Transverse colon (tissue), 4 donors: ENCODE data around the gene ASPG. TPM values are rescaled to one million over a fixed set of nuclear protein-coding genes. Genes with fewer than 3 reads are reported as not detected.

Experiments
- DNase-seq: peaks from one replicate; pipeline ENCODE4 v3.0.0-alpha.2; 2019
- H3K27ac ChIP-seq, 4 donors: fragments of 200-600 bp; sonication (generic); 2 replicates each; pipeline ENCODE4 v1.5.1; 2016 to 2018; ENCODE audit warnings: inconsistent platforms in 4 of 4
- H3K27me3 ChIP-seq: fragments of 200-600 bp; sonication (generic); 2 replicates; pipeline ENCODE4 v1.5.1; 2017; ENCODE audit warnings: inconsistent platforms
- H3K36me3 ChIP-seq, 4 donors: fragments of 200-600 bp; sonication (generic); 2 replicates each; pipeline ENCODE4 v1.5.1; 2017 to 2019; ENCODE audit warnings: inconsistent platforms in 4 of 4
- H3K4me1 ChIP-seq, 4 donors: fragments of 200-600 bp; sonication (generic); 2 replicates each; pipeline ENCODE4 v1.5.1; 2017 to 2020; ENCODE audit warnings: inconsistent platforms in 4 of 4
- H3K4me3 ChIP-seq, 4 donors: fragments of 200-600 bp; sonication (generic); 1 replicate in 1 of 4; 2 replicates in 3 of 4; pipeline versions ENCODE4 v1.5.1 to v1.6.1; 2017 to 2019; ENCODE audit warnings: inconsistent platforms in 4 of 4
- H3K9me3 ChIP-seq, 2 donors: fragments of 200-600 bp; sonication (generic); 2 replicates each; pipeline ENCODE4 v1.5.1; 2017 to 2019; ENCODE audit warnings: inconsistent platforms in 2 of 2
- CTCF ChIP-seq, 5 experiments: fragments of 200-600 bp in 3 of 5; fragments of 450-650 bp in 2 of 5; sonication (generic) in 3 of 5; IDR thresholded peaks; 1 replicate in 2 of 5; 2 replicates in 3 of 5; pipeline ENCODE4 v1.5.1; 2016 to 2017; ENCODE audit warnings: antibody characterized with exemption in 5 of 5, inconsistent platforms in 3 of 5, mild to moderate bottlenecking in 2 of 5, moderate library complexity in 1 of 5
- EP300 ChIP-seq: sonication (generic); formaldehyde crosslinking; IDR thresholded peaks from one replicate; pipeline ENCODE4 v1.6.1; 2017; ENCODE audit warnings: antibody characterized with exemption, low read depth
- POLR2A ChIP-seq: fragments of 450-650 bp; IDR thresholded peaks from one replicate; pipeline ENCODE4 v1.6.1; 2016; ENCODE audit warnings: antibody characterized with exemption, mild to moderate bottlenecking, moderate library complexity
- POLR2AphosphoS5 ChIP-seq, 3 donors: sonication (generic); formaldehyde crosslinking; IDR thresholded peaks; one replicate each; pipeline ENCODE4 v1.6.1; 2016; ENCODE audit warnings: antibody characterized with exemption in 3 of 3
- WGBS, 2 donors: methylation state at CpG; one replicate each; pipeline ENCODE4 v1.1.5; 2018; ENCODE audit warnings: low coverage in 1 of 2; 5-methylcytosine and 5-hydroxymethylcytosine counted together
- in situ Hi-C, 4 donors: fragments of 200-750 bp; cut with MboI; loops; one replicate each; pipeline versions ENCODE4 v1.15.0 to v1.15.1; 2017; ENCODE audit warnings: low sequenced_read_pairs in 3 of 4, low pct_ligation_motif_present in 1 of 4, low pct_unique_long_range_greater_than_20kb in 1 of 4
- intact Hi-C: fragments of 100-400 bp; cut with DNase I; formaldehyde crosslinking; loops from one replicate; pipeline ENCODE4 v1.15.1; 2023; ENCODE audit warnings: low total_unique reads
- small RNA-seq, 4 donors: library from RNA; depleted of rRNA; stranded (forward); fragments of <200 nt; gene quantifications; one replicate each; pipeline ENCODE3, GENCODE V24; 2016
- total RNA-seq, 4 donors: library from RNA; depleted of rRNA; stranded (reverse); fragments of >200 nt; gene quantifications; one replicate each; pipeline ENCODE4 v1.1.0, GENCODE V29; 2016

The ASPG gene
- total RNA-seq, 4 donors from 2014 or later = 4.4 to 20.3 (median 8.7) TPM

- no peak for DNase-seq
- Histone ChIP-seq H3K27me3 (no peaks in the 10 kb centered on the region), H3K36me3 (no peaks in the 10 kb centered on the region), H3K27ac (no peak overlapping the region), H3K4me3 (no peak overlapping the region), H3K9me3 (no peaks in the 10 kb centered on the region), H3K4me1 (no peaks in the 10 kb centered on the region)
- in situ Hi-C loops (no loop called here), intact Hi-C loops (no loop called here)
- TF ChIP-seq CTCF (IDR thresholded peaks at IDR 0.05) = no peak
- TF ChIP-seq EP300 = no peak
- no peak for TF ChIP-seq POLR2AphosphoS5 (IDR thresholded peaks at IDR 0.05)
- no peak for TF ChIP-seq POLR2A
- 86% methylated on average over 10 of the region's 21 CpGs; no CpG with 5 or more reads in 1 of the 2 donors for WGBS, 2 donors
Observed at GRCh38 chr14:104163541-104163940, 78.0 kb downstream of the ASPG start.

DNA sequence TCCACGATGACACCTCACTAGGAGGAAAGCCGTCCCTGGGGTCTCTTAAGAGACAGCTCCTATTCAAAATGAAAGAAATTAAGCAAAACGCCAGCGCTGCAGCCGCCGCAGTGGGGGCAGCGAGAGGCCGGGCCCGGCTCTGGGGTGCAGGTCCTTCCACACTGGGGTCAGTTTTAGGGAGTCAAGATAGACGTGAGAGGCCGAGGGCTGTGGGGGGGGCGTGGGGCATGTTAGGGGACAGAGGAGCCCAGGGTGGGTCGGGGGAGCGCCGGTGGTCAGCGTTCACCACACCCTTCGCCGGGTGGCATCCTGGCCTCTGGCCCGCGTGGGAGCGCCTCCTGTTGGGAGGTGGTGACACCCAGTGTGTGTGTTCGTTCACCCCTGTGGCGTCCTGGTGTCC lies 78.5 kb downstream of the ASPG start:
- in situ Hi-C loops = no loop called here
- H3K27ac ChIP-seq = no peak overlapping the region

DNA sequence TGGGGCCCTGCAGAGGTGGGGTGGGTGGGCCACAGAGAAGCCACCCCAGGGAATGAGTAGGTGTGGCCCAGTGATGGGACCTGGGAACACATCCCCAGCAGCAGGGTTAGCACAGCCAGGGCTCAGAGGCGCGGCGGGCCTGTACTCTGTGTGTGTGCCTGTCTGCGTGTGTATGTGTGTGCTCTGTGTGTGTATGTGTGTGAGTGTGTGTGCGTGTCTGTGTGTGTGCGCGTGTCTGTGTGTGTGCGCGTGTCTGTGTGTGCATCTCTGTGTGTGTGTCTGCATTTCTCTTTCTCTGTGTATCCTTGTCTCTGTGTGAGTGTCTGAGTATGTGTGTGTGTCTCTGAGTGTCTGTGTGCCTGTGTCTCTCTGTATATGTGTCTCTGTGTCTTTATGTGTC lies 79.0 kb downstream of the ASPG start:
- DNase-seq = no peak
- in situ Hi-C loops = no loop called here

More for the DNA sequence above, 78.5 kb downstream of the ASPG start:
- H3K27me3 ChIP-seq = no peaks in the 10 kb centered on the region
- no peak overlapping the region for H3K4me3 ChIP-seq
- DNase-seq = no peak
- H3K36me3 ChIP-seq = no peaks in the 10 kb centered on the region
- TF ChIP-seq POLR2A = no peak
- TF ChIP-seq POLR2AphosphoS5 (IDR thresholded peaks at IDR 0.05) = no peak
- TF ChIP-seq EP300 = no peak
- TF ChIP-seq CTCF (IDR thresholded peaks at IDR 0.05) = no peak
- no peaks in the 10 kb centered on the region for H3K9me3 ChIP-seq
- intact Hi-C loops = no loop called here
- no peaks in the 10 kb centered on the region for H3K4me1 ChIP-seq
- WGBS, 2 donors = 85% methylated on average over 23 of the region's 23 CpGs; no CpG with 5 or more reads in 1 of the 2 donors

More for the DNA sequence above, 79.0 kb downstream of the ASPG start:
- WGBS, 2 donors = 85 to 100% methylated on average over 1 to 9 of the region's 9 CpGs
- Histone ChIP-seq H3K36me3 (no peaks in the 10 kb centered on the region), H3K4me3 (no peak overlapping the region), H3K9me3 (no peaks in the 10 kb centered on the region), H3K27me3 (no peaks in the 10 kb centered on the region), H3K27ac (no peak overlapping the region), H3K4me1 (no peaks in the 10 kb centered on the region)
- TF ChIP-seq EP300 = no peak
- TF ChIP-seq POLR2AphosphoS5 (IDR thresholded peaks at IDR 0.05) = no peak
- no peak for TF ChIP-seq POLR2A
- TF ChIP-seq CTCF (IDR thresholded peaks at IDR 0.05) = no peak
- intact Hi-C loops = no loop called here

Small RNA genes lying within 50 kb of the gene (small RNA-seq; reads per million reads assigned to genes)
- gene MIR203A = 84.3 to 423 (median 228) reads per million in 4 donors

Other genes with a start within 250 kb of the ASPG start
- gene PPP1R13B, start 238.1 kb upstream of the ASPG start, total RNA-seq = 100 to 1,000 TPM in 1 of 4 donors, 10 to 100 TPM in 3; 31.0 to 109 (median 42.0) TPM
- gene TDRD9, start 157.2 kb upstream of the ASPG start, total RNA-seq = under 1 TPM in 2 of 4 donors, not detected in 2; 0.55 to 0.79 TPM
- gene RD3L, start 143.2 kb upstream of the ASPG start, total RNA-seq = not detected
- gene KIF26A, start 52.9 kb downstream of the ASPG start, total RNA-seq = 1 to 10 TPM; 2.2 to 7.8 (median 4.4) TPM